H9 (cell line): ENCODE data around the gene PACSIN3. TPM values are rescaled to one million over a fixed set of nuclear protein-coding genes. Genes with fewer than 3 reads are reported as not detected.

Experiments used
- DNase-seq: peaks from one replicate; pipeline ENCODE4 v3.0.0-alpha.2; 2017
- H2AFZ ChIP-seq: one replicate; pipeline ENCODE4 v1.6.1; 2013; ENCODE audit warnings: mild to moderate bottlenecking, low read length, control low read depth, moderate library complexity
- H2AK5ac ChIP-seq: 2 replicates; pipeline ENCODE4 v1.6.1; 2013; ENCODE audit warnings: low read length, control low read depth, mixed read lengths; ENCODE audit not compliant: insufficient read length
- H2BK120ac ChIP-seq: one replicate; pipeline ENCODE4 v1.6.1; 2013; ENCODE audit warnings: low read depth, mild to moderate bottlenecking, low read length, control low read depth, inconsistent platforms; ENCODE audit not compliant: poor library complexity, severe bottlenecking
- H2BK12ac ChIP-seq: 2 replicates; pipeline ENCODE4 v1.6.1; 2013; ENCODE audit warnings: low read length, control low read depth, mixed read lengths, low read depth; ENCODE audit not compliant: insufficient read length
- H2BK15ac ChIP-seq: 2 replicates; pipeline ENCODE4 v1.6.1; 2013; ENCODE audit warnings: low read depth, low read length, control low read depth
- H2BK20ac ChIP-seq: one replicate; pipeline ENCODE4 v1.6.1; 2013; ENCODE audit warnings: low read depth, mild to moderate bottlenecking, low read length, control low read depth, inconsistent platforms; ENCODE audit not compliant: poor library complexity, severe bottlenecking
- H2BK5ac ChIP-seq: 2 replicates; pipeline ENCODE4 v1.6.1; 2013; ENCODE audit warnings: low read length, control low read depth, mixed read lengths; ENCODE audit not compliant: insufficient read length
- H3K14ac ChIP-seq: 2 replicates; pipeline ENCODE4 v1.6.1; 2013; ENCODE audit warnings: low read length, control low read depth; ENCODE audit not compliant: insufficient read depth
- H3K18ac ChIP-seq: 2 replicates; pipeline ENCODE4 v1.6.1; 2013; ENCODE audit warnings: low read depth, mild to moderate bottlenecking, mixed read lengths, low read length, control low read depth; ENCODE audit not compliant: insufficient read length
- H3K23ac ChIP-seq: 2 replicates; pipeline ENCODE4 v1.6.1; 2013; ENCODE audit warnings: low read length, control low read depth, mixed read lengths, low read depth; ENCODE audit not compliant: insufficient read length
- H3K23me2 ChIP-seq: 2 replicates; pipeline ENCODE4 v1.6.1; 2013; ENCODE audit warnings: low read depth, mild to moderate bottlenecking, mixed read lengths, low read length, control low read depth; ENCODE audit not compliant: insufficient read length, poor library complexity, severe bottlenecking
- H3K27ac ChIP-seq: 2 replicates; pipeline ENCODE4 v1.5.1; 2013; ENCODE audit warnings: low read length, control low read depth, mixed read lengths, low read depth; ENCODE audit not compliant: insufficient read length
- H3K27me3 ChIP-seq: 2 replicates; pipeline ENCODE4 v1.6.1; 2013; ENCODE audit warnings: low read length, control low read depth, inconsistent platforms; ENCODE audit not compliant: insufficient read depth
- H3K4ac ChIP-seq: 2 replicates; pipeline ENCODE4 v1.6.1; 2013; ENCODE audit warnings: low read depth, mild to moderate bottlenecking, control low read depth, inconsistent platforms, low read length, moderate library complexity
- H3K4me1 ChIP-seq: 2 replicates; pipeline ENCODE4 v1.6.1; 2013; ENCODE audit warnings: low read length, control low read depth, inconsistent platforms; ENCODE audit not compliant: insufficient read depth
- H3K4me2 ChIP-seq: 2 replicates; pipeline ENCODE4 v1.6.1; 2013; ENCODE audit warnings: low read length, control low read depth, mixed read lengths; ENCODE audit not compliant: insufficient read length, insufficient read depth
- H3K56ac ChIP-seq: 2 replicates; pipeline ENCODE4 v1.6.1; 2013; ENCODE audit warnings: low read depth, mild to moderate bottlenecking, mixed read lengths, low read length, control low read depth; ENCODE audit not compliant: insufficient read length
- H3K79me1 ChIP-seq: 2 replicates; pipeline ENCODE4 v1.6.1; 2013; ENCODE audit warnings: low read depth, mild to moderate bottlenecking, moderate library complexity, low read length, control low read depth, inconsistent platforms; ENCODE audit not compliant: insufficient read depth, poor library complexity, severe bottlenecking
- H3K79me2 ChIP-seq: 2 replicates; pipeline ENCODE4 v1.6.1; 2013; ENCODE audit warnings: low read length, control low read depth, inconsistent platforms; ENCODE audit not compliant: insufficient read depth
- H3K9ac ChIP-seq: 2 replicates; pipeline ENCODE4 v1.6.1; 2013; ENCODE audit warnings: low read length, control low read depth, mixed read lengths; ENCODE audit not compliant: insufficient read length; ENCODE audit errors: extremely low read depth
- H3K9me3 ChIP-seq: one replicate; pipeline ENCODE4 v1.6.1; 2013; ENCODE audit warnings: low read depth, low read length, inconsistent platforms; ENCODE audit not compliant: control insufficient read depth
- H3T11ph ChIP-seq: one replicate; pipeline ENCODE4 v1.6.1; 2013; ENCODE audit warnings: mild to moderate bottlenecking, low read length, control low read depth, inconsistent platforms
- H4K20me1 ChIP-seq: one replicate; pipeline ENCODE4 v1.6.1; 2013; ENCODE audit not compliant: control insufficient read depth, insufficient read length, insufficient read depth
- H4K5ac ChIP-seq: 2 replicates; pipeline ENCODE4 v1.6.1; 2013; ENCODE audit warnings: low read depth, mild to moderate bottlenecking, mixed read lengths, low read length, control low read depth; ENCODE audit not compliant: insufficient read length
- H4K8ac ChIP-seq: replicated peaks from 2 replicates; pipeline ENCODE4 v1.6.1; 2013; ENCODE audit warnings: low read length, control low read depth, mixed read lengths, low read depth; ENCODE audit not compliant: insufficient read length
- H4K91ac ChIP-seq: 2 replicates; pipeline ENCODE4 v1.6.1; 2013; ENCODE audit warnings: low read depth, mild to moderate bottlenecking, moderate library complexity, mixed read lengths, low read length, control low read depth; ENCODE audit not compliant: insufficient read length
- H3K27ac Mint-ChIP-seq, 3 experiments: 2 replicates in 2 of 3; 3 replicates in 1 of 3; pipeline ENCODE4 v1.8.0; 2020 to 2021; ENCODE audit warnings: mixed read lengths in 3 of 3, mild to moderate bottlenecking in 1 of 3, moderate library complexity in 1 of 3
- H3K27me3 Mint-ChIP-seq: 2 replicates; pipeline ENCODE4 v1.8.0; 2021; ENCODE audit warnings: low read depth, mild to moderate bottlenecking, moderate library complexity, mixed read lengths
- H3K36me3 Mint-ChIP-seq, 3 experiments: 2 replicates in 2 of 3; 3 replicates in 1 of 3; pipeline ENCODE4 v1.8.0; 2020 to 2021; ENCODE audit warnings: low read depth in 3 of 3, mixed read lengths in 3 of 3; ENCODE audit not compliant: insufficient read depth in 1 of 3
- H3K4me1 Mint-ChIP-seq, 2 experiments: 2 replicates each; pipeline ENCODE4 v1.8.0; 2020; ENCODE audit warnings: mixed read lengths in 2 of 2
- H3K4me3 Mint-ChIP-seq, 2 experiments: 2 replicates in 1 of 2; 3 replicates in 1 of 2; pipeline ENCODE4 v1.8.0; 2020 to 2021; ENCODE audit warnings: mild to moderate bottlenecking in 2 of 2, mixed read lengths in 2 of 2, moderate library complexity in 1 of 2
- H3K9me3 Mint-ChIP-seq, 2 experiments: 2 replicates in 1 of 2; 3 replicates in 1 of 2; pipeline ENCODE4 v1.8.0; 2020; ENCODE audit warnings: mild to moderate bottlenecking in 2 of 2, mixed read lengths in 2 of 2, moderate library complexity in 1 of 2
- WGBS: extraction: QIAGEN DNeasy Blood & Tissue Kit; methylation state at CpG from one replicate; pipeline ENCODE4 v1.1.7; 2013; ENCODE audit warnings: missing lambda C conversion rate, low lambda C conversion rate, mixed read lengths; ENCODE audit not compliant: insufficient read length; ENCODE audit errors: extremely low coverage; 5-methylcytosine and 5-hydroxymethylcytosine counted together
- total RNA-seq: library from RNA; stranded (reverse); gene quantifications from 2 replicates; pipeline ENCODE4 v1.2.1, GENCODE V29; 2021
- TF ChIP-seq, protein P1 (sequence below): fragments of 200-600 bp; sonication (generic); conservative IDR thresholded peaks from 3 replicates; pipeline ENCODE4 v1.8.0; 2021; ENCODE audit warnings: antibody characterized with exemption, mild to moderate bottlenecking

The PACSIN3 gene
- total RNA-seq, 1 experiment from 2014 or later = 63.0 TPM

DNA sequence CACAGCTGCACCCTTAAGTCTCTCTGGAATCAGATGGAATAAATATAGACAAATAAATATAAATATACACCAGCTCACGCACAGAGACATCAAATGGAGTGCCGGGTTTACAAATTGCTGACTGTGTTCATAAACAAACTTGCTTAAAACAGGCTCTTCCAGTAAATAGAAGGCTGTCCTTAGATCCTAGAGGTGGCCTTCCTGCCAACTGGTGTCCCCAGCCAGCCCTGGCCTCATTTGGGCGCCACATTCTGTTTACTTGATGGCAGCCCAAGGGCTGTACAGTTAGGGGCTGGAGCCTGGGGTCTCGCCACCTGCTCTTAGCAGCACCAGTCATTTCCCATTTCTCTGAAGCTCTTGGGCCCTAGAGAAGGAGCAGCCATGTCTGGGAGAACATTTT, 30.4 kb downstream of the PACSIN3 start:
- Histone ChIP-seq H3K27ac (no peak overlapping the region), H4K91ac (no peak overlapping the region), H2BK20ac (no peak overlapping the region), H4K20me1 (no peaks in the 10 kb centered on the region), H3K18ac (no peak overlapping the region), H3K23me2 (no peaks in the 10 kb centered on the region), H2BK15ac (no peak overlapping the region), H2BK12ac (no peak overlapping the region), H3K4ac (no peak overlapping the region), H2BK5ac (no peak overlapping the region), H3K56ac (no peak overlapping the region), H3K79me1 (no peaks in the 10 kb centered on the region), H3K14ac (no peak overlapping the region), H3K23ac (no peak overlapping the region), H3K4me2 (no peak overlapping the region), H3K79me2 (no peaks in the 10 kb centered on the region), H3K4me1 (peaks cover 3% of the 10 kb centered on the region; the same call in 1 of the 2 replicates), H3K9me3 (no peaks in the 10 kb centered on the region), H2AK5ac (no peak overlapping the region), H4K8ac (no peak overlapping the region), H4K5ac (no peak overlapping the region), H3T11ph (no peak overlapping the region), H2AFZ (no peak overlapping the region), H2BK120ac (no peak overlapping the region), H3K27me3 (no peaks in the 10 kb centered on the region), H3K9ac (no peak overlapping the region)
- Mint-ChIP-seq H3K27me3 (no peaks in the 10 kb centered on the region; the same call in 1 of the 2 replicates), H3K4me1 (peaks cover 24 to 35% of the 10 kb centered on the region in 2 experiments), H3K27ac (no peak overlapping the region), H3K9me3 (no peaks in the 10 kb centered on the region; a peak in 1 of 5 replicates), H3K4me3 (no peak overlapping the region), H3K36me3 (peaks cover 0 to 2% (median 0%) of the 10 kb centered on the region in 3 experiments; a peak in 1 of 7 replicates)
- WGBS = no CpG with 5 or more reads among the region's 4 CpGs
- no peak for DNase-seq
- TF ChIP-seq, protein P1, sequence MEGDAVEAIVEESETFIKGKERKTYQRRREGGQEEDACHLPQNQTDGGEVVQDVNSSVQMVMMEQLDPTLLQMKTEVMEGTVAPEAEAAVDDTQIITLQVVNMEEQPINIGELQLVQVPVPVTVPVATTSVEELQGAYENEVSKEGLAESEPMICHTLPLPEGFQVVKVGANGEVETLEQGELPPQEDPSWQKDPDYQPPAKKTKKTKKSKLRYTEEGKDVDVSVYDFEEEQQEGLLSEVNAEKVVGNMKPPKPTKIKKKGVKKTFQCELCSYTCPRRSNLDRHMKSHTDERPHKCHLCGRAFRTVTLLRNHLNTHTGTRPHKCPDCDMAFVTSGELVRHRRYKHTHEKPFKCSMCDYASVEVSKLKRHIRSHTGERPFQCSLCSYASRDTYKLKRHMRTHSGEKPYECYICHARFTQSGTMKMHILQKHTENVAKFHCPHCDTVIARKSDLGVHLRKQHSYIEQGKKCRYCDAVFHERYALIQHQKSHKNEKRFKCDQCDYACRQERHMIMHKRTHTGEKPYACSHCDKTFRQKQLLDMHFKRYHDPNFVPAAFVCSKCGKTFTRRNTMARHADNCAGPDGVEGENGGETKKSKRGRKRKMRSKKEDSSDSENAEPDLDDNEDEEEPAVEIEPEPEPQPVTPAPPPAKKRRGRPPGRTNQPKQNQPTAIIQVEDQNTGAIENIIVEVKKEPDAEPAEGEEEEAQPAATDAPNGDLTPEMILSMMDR = no peak
